Measurements from ENCODE around the gene SLC29A1.

Gene SLC29A1

DNA sequence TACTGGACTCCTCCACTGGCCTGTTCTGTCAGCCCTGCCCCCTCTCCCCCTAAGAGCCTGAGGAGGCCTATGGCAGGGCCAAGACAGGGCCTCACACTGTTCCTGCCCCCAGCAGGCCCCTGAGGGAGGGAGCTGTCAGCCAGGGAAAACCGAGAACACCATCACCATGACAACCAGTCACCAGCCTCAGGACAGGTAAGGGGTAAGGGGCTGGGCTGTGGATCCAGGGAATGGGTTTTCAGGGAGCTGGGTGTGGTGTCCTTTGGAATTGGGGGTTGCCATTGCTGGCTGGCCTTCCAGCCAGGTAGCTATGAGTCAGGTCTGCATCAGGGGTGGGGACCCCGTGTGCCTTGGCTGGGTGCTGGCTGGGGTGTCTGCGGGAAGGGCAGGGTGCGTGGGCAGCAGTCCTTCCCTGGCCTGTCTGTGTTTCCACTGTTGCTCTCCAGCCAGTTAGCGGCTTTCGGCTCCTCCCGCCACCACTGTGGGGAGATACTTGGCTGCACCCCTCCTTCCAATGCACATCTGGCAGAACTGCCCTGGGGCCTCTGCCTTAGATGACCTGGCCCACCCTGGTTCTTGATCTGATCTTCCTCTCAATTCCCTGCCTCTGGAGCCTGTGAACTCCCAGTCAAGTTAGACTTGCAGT lies 3.9 kb downstream of the SLC29A1 start:
- H3K36me3 ChIP-seq (ENCODE audit: insufficient read depth, low read length), result peaks cover 42% of the 10 kb centered on the region
- ATAC-seq (ENCODE audit: insufficient read depth, low read depth) (no peak), DNase-seq (no peak)
- no peak overlapping the region for H3K9ac ChIP-seq (ENCODE audit: low read depth, low read length)
- H3K4me2 ChIP-seq (ENCODE audit: insufficient read depth, low read length), result no peak overlapping the region
- H3K9me3 ChIP-seq (ENCODE audit: insufficient read depth, low read length, severe bottlenecking), result no peaks in the 10 kb centered on the region
- TF ChIP-seq EZH2 (IDR thresholded peaks at IDR 0.05; ENCODE audit: borderline replicate concordance, low read depth, low read length, severe bottlenecking), result no peak
- TF ChIP-seq CTCF (IDR thresholded peaks at IDR 0.05; ENCODE audit: borderline replicate concordance, extremely low read depth, low read length, poor library complexity, severe bottlenecking), result no peak
- H3K4me3 ChIP-seq (ENCODE audit: low read depth in 1 of 2, low read length in 2 of 2), result no peak overlapping the region
- H2AFZ ChIP-seq (ENCODE audit: low read depth, low read length), result no peak overlapping the region
- H4K20me1 ChIP-seq (ENCODE audit: insufficient read depth, low read length), result peaks cover 27% of the 10 kb centered on the region
- no peak overlapping the region for H3K27ac ChIP-seq (ENCODE audit: low read length)
- no peaks in the 10 kb centered on the region for H3K27me3 ChIP-seq (ENCODE audit: insufficient read depth, low read length, poor library complexity)
- peaks cover 23% of the 10 kb centered on the region for H3K79me2 ChIP-seq (ENCODE audit: insufficient read depth, low read length)
- peaks cover 45% of the 10 kb centered on the region for H3K4me1 ChIP-seq (ENCODE audit: insufficient read depth, low read length)

GRCh38 chr6:44228031-44228430 lies 4.6 kb downstream of the SLC29A1 start:
- Histone ChIP-seq H3K27me3 (ENCODE audit: insufficient read depth, low read length, poor library complexity) (no peaks in the 10 kb centered on the region), H3K4me3 (ENCODE audit: low read depth in 1 of 2, low read length in 2 of 2) (no peak overlapping the region), H3K27ac (ENCODE audit: low read length) (no peak overlapping the region), H3K9me3 (ENCODE audit: insufficient read depth, low read length, severe bottlenecking) (no peaks in the 10 kb centered on the region), H3K79me2 (ENCODE audit: insufficient read depth, low read length) (peaks cover 23% of the 10 kb centered on the region), H4K20me1 (ENCODE audit: insufficient read depth, low read length) (peaks cover 27% of the 10 kb centered on the region), H3K36me3 (ENCODE audit: insufficient read depth, low read length) (peaks cover 50% of the 10 kb centered on the region), H2AFZ (ENCODE audit: low read depth, low read length) (no peak overlapping the region), H3K9ac (ENCODE audit: low read depth, low read length) (no peak overlapping the region), H3K4me2 (ENCODE audit: insufficient read depth, low read length) (no peak overlapping the region), H3K4me1 (ENCODE audit: insufficient read depth, low read length) (peaks cover 39% of the 10 kb centered on the region)
- DNase-seq (no peak), ATAC-seq (ENCODE audit: insufficient read depth, low read depth) (no peak)
- TF ChIP-seq CTCF (IDR thresholded peaks at IDR 0.05; ENCODE audit: borderline replicate concordance, extremely low read depth, low read length, poor library complexity, severe bottlenecking) (no peak), EZH2 (IDR thresholded peaks at IDR 0.05; ENCODE audit: borderline replicate concordance, low read depth, low read length, severe bottlenecking) (no peak)

- H3K4me3 ChIP-seq (ENCODE audit: low read depth in 1 of 2, low read length in 2 of 2), result no peak overlapping the region
- H3K4me2 ChIP-seq (ENCODE audit: insufficient read depth, low read length), result no peak overlapping the region
- no peak for DNase-seq
- peaks cover 54% of the 10 kb centered on the region for H3K36me3 ChIP-seq (ENCODE audit: insufficient read depth, low read length)
- peaks cover 37% of the 10 kb centered on the region for H3K4me1 ChIP-seq (ENCODE audit: insufficient read depth, low read length)
- no peak overlapping the region for H3K27ac ChIP-seq (ENCODE audit: low read length)
- ATAC-seq (ENCODE audit: insufficient read depth, low read depth), result no peak
- H3K27me3 ChIP-seq (ENCODE audit: insufficient read depth, low read length, poor library complexity), result no peaks in the 10 kb centered on the region
- H3K79me2 ChIP-seq (ENCODE audit: insufficient read depth, low read length), result peaks cover 23% of the 10 kb centered on the region
- peaks cover 27% of the 10 kb centered on the region for H4K20me1 ChIP-seq (ENCODE audit: insufficient read depth, low read length)
- H3K9me3 ChIP-seq (ENCODE audit: insufficient read depth, low read length, severe bottlenecking), result no peaks in the 10 kb centered on the region
- H2AFZ ChIP-seq (ENCODE audit: low read depth, low read length), result no peak overlapping the region
- no peak for TF ChIP-seq CTCF (IDR thresholded peaks at IDR 0.05; ENCODE audit: borderline replicate concordance, extremely low read depth, low read length, poor library complexity, severe bottlenecking)
- no peak for TF ChIP-seq EZH2 (IDR thresholded peaks at IDR 0.05; ENCODE audit: borderline replicate concordance, low read depth, low read length, severe bottlenecking)
- H3K9ac ChIP-seq (ENCODE audit: low read depth, low read length), result no peak overlapping the region
Measured at GRCh38 chr6:44228433-44228832, 5.0 kb downstream of the SLC29A1 start.

Measured in DND-41 (cell line).